Peyer's patch (tissue), 4 donors: Measurements from ENCODE around the gene SH3BP5L. TPM values are rescaled to one million over a fixed set of nuclear protein-coding genes. Genes with fewer than 3 reads are reported as not detected.

Source experiments
- DNase-seq, 3 donors: peaks; one replicate each; pipeline ENCODE4 v3.0.0-alpha.2; 2017 to 2019
- H3K27ac ChIP-seq, 4 donors: fragments of 200-600 bp; sonication (generic); one replicate each; pipeline ENCODE4 v1.5.1; 2016 to 2019
- H3K27me3 ChIP-seq, 2 donors: fragments of 200-600 bp; sonication (generic); one replicate each; pipeline ENCODE4 v1.5.1; 2019
- H3K36me3 ChIP-seq, 3 donors: fragments of 200-600 bp; sonication (generic); one replicate each; pipeline ENCODE4 v1.5.1; 2016 to 2019
- H3K4me1 ChIP-seq, 4 donors: fragments of 200-600 bp; sonication (generic); one replicate each; pipeline ENCODE4 v1.5.1; 2016 to 2019
- H3K4me3 ChIP-seq, 4 donors: fragments of 200-600 bp; sonication (generic); 1 replicate in 3 of 4; 2 replicates in 1 of 4; pipeline ENCODE4 v1.5.1; 2016 to 2019; ENCODE audit warnings: mild to moderate bottlenecking in 1 of 4
- H3K9me3 ChIP-seq, 4 donors: fragments of 200-600 bp; sonication (generic); one replicate each; pipeline ENCODE4 v1.5.1; 2016 to 2019; ENCODE audit warnings: mild to moderate bottlenecking in 1 of 4
- CTCF ChIP-seq, 6 experiments: fragments of 450-650 bp in 4 of 6; fragments of 200-600 bp in 2 of 6; sonication (generic) in 1 of 6; IDR thresholded peaks; one replicate each; pipeline ENCODE4 v1.5.1; 2017 to 2019; ENCODE audit warnings: antibody characterized with exemption in 6 of 6, mild to moderate bottlenecking in 3 of 6, moderate library complexity in 1 of 6
- POLR2A ChIP-seq, 2 donors: fragments of 450-650 bp; IDR thresholded peaks; one replicate each; pipeline ENCODE4 v1.5.1; 2017; ENCODE audit warnings: antibody characterized with exemption in 2 of 2, mild to moderate bottlenecking in 2 of 2, moderate library complexity in 2 of 2
- small RNA-seq, 2 donors: library from RNA; depleted of rRNA; stranded (forward); fragments of <200 nt; gene quantifications; one replicate each; pipeline ENCODE3, GENCODE V24; 2016
- total RNA-seq, 4 donors: library from RNA; depleted of rRNA; stranded (reverse); fragments of >200 nt; gene quantifications; one replicate each; pipeline ENCODE4 v1.1.0, GENCODE V29; 2016

SH3BP5L gene
- total RNA-seq, 4 donors from 2014 or later, result 19.0 to 60.6 (median 51.5) TPM

GRCh38 chr1:248775441-248775840 lies 50.3 kb downstream of the SH3BP5L start:
- Histone ChIP-seq H3K36me3 (no peaks in the 10 kb centered on the region), H3K4me1 (peaks cover 0 to 19% (median 3%) of the 10 kb centered on the region in 4 donors), H3K27ac (peak overlapping the region in 1 of 4 donors; percentile 68), H3K9me3 (no peaks in the 10 kb centered on the region), H3K27me3 (no peaks in the 10 kb centered on the region), H3K4me3 (no peak overlapping the region)
- no peak for TF ChIP-seq CTCF (IDR thresholded peaks at IDR 0.05)
- no peak for TF ChIP-seq POLR2A (IDR thresholded peaks at IDR 0.05)
- peak in 1 of 3 donors; percentile 70 for DNase-seq

Small RNA genes lying within 50 kb of the gene (small RNA-seq; reads per million reads assigned to genes)
- gene MIR3124, result 0 reads per million in 2 donors

Other genes starting within 250 kb of the SH3BP5L start
- not detected for gene OR2T10, start 228.2 kb downstream of the SH3BP5L start, total RNA-seq
- gene OR2T11, start 190.8 kb downstream of the SH3BP5L start, total RNA-seq, result not detected
- not detected for gene OR2T35, start 180.6 kb downstream of the SH3BP5L start, total RNA-seq
- not detected for gene OR2T27, start 170.4 kb downstream of the SH3BP5L start, total RNA-seq
- gene OR14I1, start 123.1 kb downstream of the SH3BP5L start, total RNA-seq, result not detected
- 10 to 100 TPM in 3 of 4 donors, not detected in 1; 28.5 to 53.8 (median 34.7) TPM for gene LYPD8, start 70.2 kb downstream of the SH3BP5L start, total RNA-seq
- 10 to 100 TPM; 48.4 to 64.4 (median 60.5) TPM for gene ZNF672, start 12.3 kb upstream of the SH3BP5L start, total RNA-seq
- 100 to 1,000 TPM in 2 of 4 donors, 10 to 100 TPM in 2; 46.2 to 128 (median 104) TPM for gene ZNF692, start 33.2 kb upstream of the SH3BP5L start, total RNA-seq
- gene PGBD2, start 80.3 kb upstream of the SH3BP5L start, total RNA-seq, result 10 to 100 TPM in 3 of 4 donors, 1 to 10 TPM in 1; 9.9 to 17.2 (median 14.4) TPM